GM10248 (cell line): Measurements from ENCODE around the gene TIMMDC1.
"Not testable (repeated sequence)": the region's sequence is repeated elsewhere in the genome, so short reads cannot be mapped to it uniquely, and the experiment has no call there.

ENCODE experiments used
- CTCF ChIA-PET: fragments of 300-600 bp; sonication (Branson Sonifier 250); formaldehyde crosslinking; extraction: SDS; loops from one replicate; lab custom pipeline; 2021; ENCODE audit warnings: antibody characterized with exemption; lab: Yijun Ruan, JAX
- POLR2A ChIA-PET: fragments of 350-650 bp; sonication (Branson Sonifier 250); formaldehyde crosslinking; extraction: SDS; loops from one replicate; lab custom pipeline; 2020; ENCODE audit warnings: antibody characterized with exemption; lab: Yijun Ruan, JAX
- DNase-seq: peaks from one replicate; pipeline ENCODE4 v3.0.0; 2012; ENCODE audit errors: extremely low spot score
- CTCF ChIP-seq: IDR thresholded peaks from 2 replicates; pipeline ENCODE4 v1.5.1; 2012; ENCODE audit warnings: mild to moderate bottlenecking, low read depth; ENCODE audit errors: extremely low read depth, missing control alignments, control extremely low read depth

The TIMMDC1 gene

GRCh38 chr3:119559441-119559963, 61.2 kb downstream of the TIMMDC1 start, which contains the start of gene CD80:
CD80 (minus strand) TSS chr3:119559614; CDS start chr3:119557728, 1,886 bp downstream.
- peak; percentile 65 for DNase-seq
- ChIA-PET POLR2A (interaction anchor here (0.6 to 1.1 kb wide), 4 partner anchors 11 to 776 kb away, joined by 3 to 7 read pairs (median 3); no protein-coding TSS in a partner anchor), CTCF (interaction anchor here (0.8 to 3.5 kb wide), 24 partner anchors 9 to 675 kb away, joined by 3 to 20 read pairs (median 5); partner anchors contain the start of genes ADPRH and B4GALT4)
- TF ChIP-seq CTCF, result peak; percentile 67

GRCh38 chr3:119560160-119560559, 61.8 kb downstream of the TIMMDC1 start:
- CTCF ChIA-PET, result interaction anchor here (0.8 to 3.5 kb wide), 21 partner anchors 9 to 319 kb away, joined by 3 to 20 read pairs (median 5); partner anchors contain the start of genes ADPRH and B4GALT4

GRCh38 chr3:119562307-119562961, 64.1 kb downstream of the TIMMDC1 start:
- no peak for TF ChIP-seq CTCF
- peak; percentile 77 for DNase-seq
- ChIA-PET CTCF (interaction anchor here (0.8 to 2.4 kb wide), 3 partner anchors 16 to 38 kb away, joined by 3 to 6 read pairs (median 5); partner anchors contain the start of gene ADPRH), POLR2A (interaction anchor here (1.1 to 1.2 kb wide), 2 partner anchors 12 to 51 kb away, joined by 3 to 5 read pairs; no protein-coding TSS in a partner anchor)

More at GRCh38 chr3:119560160-119560559, 61.8 kb downstream of the TIMMDC1 start:
- POLR2A ChIA-PET, result interaction anchor here (0.6 to 1.3 kb wide), 7 partner anchors 10 to 777 kb away, joined by 3 to 15 read pairs (median 3); no protein-coding TSS in a partner anchor
- no peak for DNase-seq
- no peak for TF ChIP-seq CTCF

- POLR2A ChIA-PET, result interaction anchor here (1.1 to 1.2 kb wide), 2 partner anchors 13 to 50 kb away, joined by 3 to 5 read pairs; no protein-coding TSS in a partner anchor
- not testable (repeated sequence) for DNase-seq
- CTCF ChIA-PET, result interaction anchor here (1.1 to 2.4 kb wide), 2 partner anchors 15 to 19 kb away, joined by 5 to 6 read pairs; partner anchors contain the start of gene ADPRH
Measured at GRCh38 chr3:119563334-119563733, 65.0 kb downstream of the TIMMDC1 start.

GRCh38 chr3:119569156-119569555, 70.8 kb downstream of the TIMMDC1 start:
- no peak for TF ChIP-seq CTCF
- no peak for DNase-seq
- CTCF ChIA-PET, result interaction anchor here (1.2 to 3.4 kb wide), 6 partner anchors 10 to 112 kb away, joined by 4 to 18 read pairs (median 6); partner anchors contain the start of gene CD80
- POLR2A ChIA-PET, result no interaction called here

- TF ChIP-seq CTCF, result no peak
- ChIA-PET POLR2A (interaction anchor here (1.0 kb wide), 1 partner anchor 10 kb away, joined by 3 read pairs; no protein-coding TSS in a partner anchor), CTCF (interaction anchor here (0.7 to 3.4 kb wide), 8 partner anchors 11 to 112 kb away, joined by 3 to 18 read pairs (median 4); partner anchors contain the start of gene CD80)
- DNase-seq, result peak; percentile 31
Measured at GRCh38 chr3:119570229-119570628, 71.9 kb downstream of the TIMMDC1 start.
